Adipocyte (in vitro differentiated cells): ENCODE results near the gene IRF6.
A peak's percentile ranks its signal among the peaks of the same experiment; 100 is the strongest.

Source experiments
- DNase-seq: peaks from one replicate; pipeline ENCODE4 v3.0.0-alpha.2; 2015; ENCODE audit warnings: low read depth
- H3K27me3 ChIP-seq: replicated peaks from 2 replicates; pipeline ENCODE4 v1.7.0; 2013; ENCODE audit warnings: mild to moderate bottlenecking, low read length, moderate library complexity; ENCODE audit not compliant: control insufficient read depth, insufficient read depth
- H3K36me3 ChIP-seq: 2 replicates; pipeline ENCODE4 v1.7.0; 2013; ENCODE audit warnings: low read length, mild to moderate bottlenecking, moderate library complexity; ENCODE audit not compliant: control insufficient read depth, insufficient read depth, severe bottlenecking
- H3K4me1 ChIP-seq: 2 replicates; pipeline ENCODE4 v1.7.0; 2013; ENCODE audit warnings: mild to moderate bottlenecking, low read length, moderate library complexity; ENCODE audit not compliant: control insufficient read depth, insufficient read depth
- H3K4me3 ChIP-seq: 2 replicates; pipeline ENCODE4 v1.7.0; 2013; ENCODE audit warnings: mild to moderate bottlenecking, low read length, moderate library complexity
- H3K9ac ChIP-seq: 2 replicates; pipeline ENCODE4 v1.7.0; 2013; ENCODE audit warnings: mild to moderate bottlenecking, low read length, moderate library complexity
- H3K9me3 ChIP-seq: 2 replicates; pipeline ENCODE4 v1.7.0; 2013; ENCODE audit warnings: mild to moderate bottlenecking, low read length, moderate library complexity; ENCODE audit not compliant: control insufficient read depth

Gene IRF6

GRCh38 chr1:209785592-209785991, 20.4 kb downstream of the IRF6 start:
- H3K9ac ChIP-seq = no peak overlapping the region
- H3K27me3 ChIP-seq = peaks cover 28% of the 10 kb centered on the region
- H3K4me3 ChIP-seq = no peak overlapping the region
- no peaks in the 10 kb centered on the region for H3K36me3 ChIP-seq
- DNase-seq = no peak
- H3K9me3 ChIP-seq = no peaks in the 10 kb centered on the region
- H3K4me1 ChIP-seq = peaks cover 25% of the 10 kb centered on the region

- peaks cover 25% of the 10 kb centered on the region for H3K4me1 ChIP-seq
- peak; percentile 99 for DNase-seq
- peak within 1 kb of the TSS; percentile 98 for H3K4me3 ChIP-seq
- no peaks in the 10 kb centered on the region for H3K9me3 ChIP-seq
- H3K36me3 ChIP-seq = no peaks in the 10 kb centered on the region
- peak within 1 kb of the TSS; percentile 97 for H3K9ac ChIP-seq
- H3K27me3 ChIP-seq = peaks cover 17% of the 10 kb centered on the region
Observed at GRCh38 chr1:209784265-209785169, 21.4 kb downstream of the IRF6 start, which contains the start of gene C1orf74. C1orf74 (minus strand) TSS chr1:209784559; CDS start chr1:209783634, 925 bp downstream.

GRCh38 chr1:209783386-209783785, 22.6 kb downstream of the IRF6 start:
- DNase-seq = no peak
- Histone ChIP-seq H3K9ac (peak overlapping the region; percentile 97), H3K27me3 (peaks cover 9% of the 10 kb centered on the region), H3K9me3 (no peaks in the 10 kb centered on the region), H3K36me3 (no peaks in the 10 kb centered on the region), H3K4me3 (peak overlapping the region; percentile 98), H3K4me1 (peaks cover 25% of the 10 kb centered on the region)

- Histone ChIP-seq H3K27me3 (no peaks in the 10 kb centered on the region), H3K9me3 (no peaks in the 10 kb centered on the region), H3K4me1 (peaks cover 14% of the 10 kb centered on the region), H3K36me3 (no peaks in the 10 kb centered on the region), H3K9ac (no peak overlapping the region), H3K4me3 (no peak overlapping the region)
- DNase-seq = no peak
Observed at GRCh38 chr1:209780268-209780667, 25.7 kb downstream of the IRF6 start.

GRCh38 chr1:209778102-209778501, 27.8 kb downstream of the IRF6 start:
- Histone ChIP-seq H3K36me3 (no peaks in the 10 kb centered on the region), H3K4me1 (peaks cover 1% of the 10 kb centered on the region), H3K27me3 (no peaks in the 10 kb centered on the region), H3K4me3 (no peak overlapping the region), H3K9ac (no peak overlapping the region), H3K9me3 (no peaks in the 10 kb centered on the region)
- DNase-seq = no peak

- no peak for DNase-seq
- Histone ChIP-seq H3K4me1 (no peaks in the 10 kb centered on the region), H3K9me3 (no peaks in the 10 kb centered on the region)
Observed at GRCh38 chr1:209777587-209777986, 28.4 kb downstream of the IRF6 start.

GRCh38 chr1:209775678-209776077, 30.3 kb downstream of the IRF6 start:
- H3K4me3 ChIP-seq = no peak overlapping the region
- no peaks in the 10 kb centered on the region for H3K4me1 ChIP-seq
- no peaks in the 10 kb centered on the region for H3K27me3 ChIP-seq
- no peak overlapping the region for H3K9ac ChIP-seq
- H3K9me3 ChIP-seq = no peaks in the 10 kb centered on the region
- DNase-seq = no peak
- H3K36me3 ChIP-seq = no peaks in the 10 kb centered on the region

More at GRCh38 chr1:209777587-209777986, 28.4 kb downstream of the IRF6 start:
- H3K4me3 ChIP-seq = no peak overlapping the region
- no peak overlapping the region for H3K9ac ChIP-seq
- H3K36me3 ChIP-seq = no peaks in the 10 kb centered on the region
- H3K27me3 ChIP-seq = no peaks in the 10 kb centered on the region

GRCh38 chr1:209774592-209774991, 31.4 kb downstream of the IRF6 start:
- Histone ChIP-seq H3K4me1 (peaks cover 3% of the 10 kb centered on the region), H3K36me3 (no peaks in the 10 kb centered on the region), H3K27me3 (no peaks in the 10 kb centered on the region), H3K9me3 (no peaks in the 10 kb centered on the region), H3K4me3 (no peak overlapping the region), H3K9ac (no peak overlapping the region)
- DNase-seq = no peak

- no peak for DNase-seq
- H3K4me3 ChIP-seq = no peak overlapping the region
- peaks cover 13% of the 10 kb centered on the region for H3K4me1 ChIP-seq
- H3K27me3 ChIP-seq = no peaks in the 10 kb centered on the region
- no peaks in the 10 kb centered on the region for H3K36me3 ChIP-seq
- H3K9ac ChIP-seq = no peak overlapping the region
- H3K9me3 ChIP-seq = no peaks in the 10 kb centered on the region
Observed at GRCh38 chr1:209772126-209772525, 33.8 kb downstream of the IRF6 start.

GRCh38 chr1:209770636-209771415, 35.1 kb downstream of the IRF6 start:
- Histone ChIP-seq H3K27me3 (no peaks in the 10 kb centered on the region), H3K4me1 (peaks cover 13% of the 10 kb centered on the region), H3K9me3 (no peaks in the 10 kb centered on the region), H3K9ac (no peak overlapping the region), H3K4me3 (no peak overlapping the region), H3K36me3 (no peaks in the 10 kb centered on the region)
- no peak for DNase-seq

- H3K9ac ChIP-seq = peak overlapping the region; percentile 10
- H3K4me3 ChIP-seq = no peak overlapping the region
- H3K27me3 ChIP-seq = no peaks in the 10 kb centered on the region
- H3K36me3 ChIP-seq = no peaks in the 10 kb centered on the region
- H3K9me3 ChIP-seq = no peaks in the 10 kb centered on the region
- H3K4me1 ChIP-seq = peaks cover 13% of the 10 kb centered on the region
- DNase-seq = no peak
Observed at GRCh38 chr1:209769971-209770370, 36.0 kb downstream of the IRF6 start.
